Measurements from ENCODE around the gene UIMC1. TPM values are rescaled to one million over a fixed set of nuclear protein-coding genes. Genes with fewer than 3 reads are reported as not detected.

UIMC1 gene
- total and polyA plus RNA-seq, 11 donors: 14.8 to 40.2 (median 31.9) TPM

DNA sequence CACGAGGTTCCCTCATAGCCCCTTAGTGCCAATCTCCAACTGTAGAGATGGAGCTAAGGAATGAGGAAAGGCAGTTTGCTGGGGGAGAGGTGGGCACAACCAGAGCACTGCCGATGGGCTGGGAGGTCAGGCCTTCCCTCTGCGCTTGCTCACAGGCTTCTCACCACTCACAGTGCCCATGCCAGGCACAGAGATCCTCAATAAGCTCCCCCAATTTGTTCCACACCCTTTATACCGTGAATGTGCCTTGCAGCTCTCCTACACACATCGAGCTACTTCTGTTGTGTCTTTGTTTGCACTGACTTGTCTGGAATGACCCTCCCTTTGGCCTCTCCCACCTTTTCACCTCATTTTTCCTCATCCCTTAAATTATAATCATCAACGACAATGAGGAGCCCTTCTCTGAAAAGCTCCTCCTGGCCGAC, 105.8 kb downstream of the UIMC1 start:
- TF ChIP-seq, protein P1, sequence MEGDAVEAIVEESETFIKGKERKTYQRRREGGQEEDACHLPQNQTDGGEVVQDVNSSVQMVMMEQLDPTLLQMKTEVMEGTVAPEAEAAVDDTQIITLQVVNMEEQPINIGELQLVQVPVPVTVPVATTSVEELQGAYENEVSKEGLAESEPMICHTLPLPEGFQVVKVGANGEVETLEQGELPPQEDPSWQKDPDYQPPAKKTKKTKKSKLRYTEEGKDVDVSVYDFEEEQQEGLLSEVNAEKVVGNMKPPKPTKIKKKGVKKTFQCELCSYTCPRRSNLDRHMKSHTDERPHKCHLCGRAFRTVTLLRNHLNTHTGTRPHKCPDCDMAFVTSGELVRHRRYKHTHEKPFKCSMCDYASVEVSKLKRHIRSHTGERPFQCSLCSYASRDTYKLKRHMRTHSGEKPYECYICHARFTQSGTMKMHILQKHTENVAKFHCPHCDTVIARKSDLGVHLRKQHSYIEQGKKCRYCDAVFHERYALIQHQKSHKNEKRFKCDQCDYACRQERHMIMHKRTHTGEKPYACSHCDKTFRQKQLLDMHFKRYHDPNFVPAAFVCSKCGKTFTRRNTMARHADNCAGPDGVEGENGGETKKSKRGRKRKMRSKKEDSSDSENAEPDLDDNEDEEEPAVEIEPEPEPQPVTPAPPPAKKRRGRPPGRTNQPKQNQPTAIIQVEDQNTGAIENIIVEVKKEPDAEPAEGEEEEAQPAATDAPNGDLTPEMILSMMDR (IDR thresholded peaks at IDR 0.05): no peak
- no peak for TF ChIP-seq POLR2A (IDR thresholded peaks at IDR 0.05)
- Histone ChIP-seq H3K27ac (peak overlapping the region in 1 of 12 donors; percentile 83), H3K27me3 (no peaks in the 10 kb centered on the region), H3K4me3 (no peak overlapping the region), H3K4me1 (peaks cover 0 to 75% (median 2%) of the 10 kb centered on the region in 12 donors), H3K9me3 (no peaks in the 10 kb centered on the region), H3K36me3 (peaks cover 0 to 40% (median 32%) of the 10 kb centered on the region in 9 donors)
- DNase-seq: no peak
- intact Hi-C loops (cut with DNase I): no loop called here
- no peak for ATAC-seq
- WGBS, 4 donors: 85 to 86% (median 85%) methylated on average over 6 to 7 of the region's 7 CpGs

DNA sequence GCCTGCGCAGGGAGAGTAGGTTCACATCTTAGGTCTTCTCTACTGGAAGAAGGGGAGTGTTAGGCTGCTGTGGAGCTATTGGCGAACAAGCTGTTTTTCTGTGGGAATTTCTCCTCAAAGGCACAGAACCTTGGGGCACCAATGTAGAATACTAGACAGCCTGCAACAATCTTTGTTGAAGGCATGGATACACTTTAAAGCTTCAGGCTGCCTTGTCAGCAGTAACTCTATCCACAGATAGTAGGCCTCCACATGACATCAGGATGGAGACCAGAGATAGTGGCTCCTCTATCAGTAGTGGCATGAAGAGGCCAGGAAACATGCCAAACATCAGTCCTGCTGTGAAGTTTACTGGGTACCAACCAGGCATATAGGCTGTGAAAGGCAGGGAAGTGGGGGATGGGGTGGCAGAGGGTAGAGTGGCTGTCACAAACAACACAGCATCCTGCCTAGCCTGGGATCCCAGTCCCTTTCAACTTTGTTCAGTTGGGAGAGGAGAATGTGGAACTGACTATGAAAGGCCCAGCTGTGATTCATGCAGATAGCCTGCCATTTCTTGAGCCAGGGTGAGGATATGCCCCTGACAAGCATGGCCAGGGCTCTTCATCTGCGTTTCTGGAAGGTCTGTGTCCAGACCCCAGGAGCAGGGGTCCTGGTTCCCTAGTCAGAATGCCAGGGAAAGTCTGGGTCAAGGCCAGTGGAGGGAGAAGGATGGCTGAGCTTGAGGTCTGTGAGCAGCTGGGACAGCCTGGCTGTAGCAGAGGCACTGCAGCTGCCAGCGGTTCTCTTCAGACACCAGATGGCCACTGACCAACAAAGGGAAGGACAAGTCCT, 106.4 kb downstream of the UIMC1 start:
- DNase-seq (no peak), ATAC-seq (no peak)
- H3K36me3 ChIP-seq: peaks cover 0 to 34% (median 26%) of the 10 kb centered on the region in 9 donors
- H3K4me1 ChIP-seq: peaks cover 0 to 81% (median 2%) of the 10 kb centered on the region in 12 donors
- TF ChIP-seq, protein P1 (IDR thresholded peaks at IDR 0.05): no peak
- no peak for TF ChIP-seq POLR2A (IDR thresholded peaks at IDR 0.05)
- WGBS, 4 donors: 85 to 96% (median 90%) methylated on average over 2 to 4 of the region's 4 CpGs
- H3K4me3 ChIP-seq: peak overlapping the region in 1 of 12 donors; percentile 63
- intact Hi-C loops (cut with DNase I): no loop called here
- H3K9me3 ChIP-seq: no peaks in the 10 kb centered on the region
- H3K27ac ChIP-seq: peak overlapping the region in 2 of 12 donors; percentile 10 to 83
- no peaks in the 10 kb centered on the region for H3K27me3 ChIP-seq

DNA sequence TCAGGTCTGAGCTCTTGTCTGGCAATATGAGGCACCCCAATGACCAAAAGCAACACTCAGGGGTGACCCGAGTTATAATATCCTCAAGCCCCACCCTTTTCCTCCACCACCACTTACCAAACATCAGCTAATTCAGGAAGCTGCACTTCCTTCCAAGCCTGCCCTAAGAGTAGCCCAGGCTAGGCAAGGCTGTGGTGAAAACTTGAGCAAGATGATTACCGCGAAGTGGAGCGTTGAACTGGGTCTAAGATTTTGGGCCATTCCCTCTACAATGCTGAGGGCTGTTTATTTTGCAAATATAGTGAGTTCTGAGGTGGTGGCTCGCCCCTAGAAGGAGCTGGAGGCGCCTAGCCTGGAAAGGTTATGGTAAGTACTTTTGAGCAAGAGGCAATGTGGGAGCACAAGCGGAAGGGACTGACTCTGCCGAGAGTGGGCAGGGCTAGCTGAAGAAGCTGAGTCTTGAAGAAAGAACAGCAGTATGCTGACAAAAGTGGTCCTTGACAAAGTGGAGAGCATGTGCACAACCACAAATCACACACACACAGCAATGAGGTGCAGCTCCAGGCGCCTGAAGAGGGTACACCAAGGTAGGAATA, 107.2 kb downstream of the UIMC1 start, which contains the start of gene HK3:
TSS of gene HK3 (minus strand) at position 51 of the 596 bp plus-strand sequence. CDS start 3,187 bp downstream, outside the sequence.
- peak within 1 kb of the TSS in 5 of 12 donors; percentile 1 to 63 (median 30) for H3K4me3 ChIP-seq
- 61 to 79% (median 69%) methylated on average over 8 to 9 of the region's 9 CpGs for WGBS, 4 donors
- no peaks in the 10 kb centered on the region for H3K27me3 ChIP-seq
- peak in 3 of 4 donors; percentile 50 to 72 (median 66) for ATAC-seq
- no peaks in the 10 kb centered on the region for H3K9me3 ChIP-seq
- H3K36me3 ChIP-seq: peaks cover 0 to 26% (median 18%) of the 10 kb centered on the region in 9 donors
- peaks cover 0 to 89% (median 2%) of the 10 kb centered on the region in 12 donors for H3K4me1 ChIP-seq
- intact Hi-C loops (cut with DNase I): no loop called here
- peak in 1 of 5 donors; percentile 38 for DNase-seq
- H3K27ac ChIP-seq: peak within 1 kb of the TSS in 3 of 12 donors; percentile 10 to 83 (median 45)
- TF ChIP-seq, protein P1 (IDR thresholded peaks at IDR 0.05): no peak
- TF ChIP-seq POLR2A (IDR thresholded peaks at IDR 0.05): no peak

DNA sequence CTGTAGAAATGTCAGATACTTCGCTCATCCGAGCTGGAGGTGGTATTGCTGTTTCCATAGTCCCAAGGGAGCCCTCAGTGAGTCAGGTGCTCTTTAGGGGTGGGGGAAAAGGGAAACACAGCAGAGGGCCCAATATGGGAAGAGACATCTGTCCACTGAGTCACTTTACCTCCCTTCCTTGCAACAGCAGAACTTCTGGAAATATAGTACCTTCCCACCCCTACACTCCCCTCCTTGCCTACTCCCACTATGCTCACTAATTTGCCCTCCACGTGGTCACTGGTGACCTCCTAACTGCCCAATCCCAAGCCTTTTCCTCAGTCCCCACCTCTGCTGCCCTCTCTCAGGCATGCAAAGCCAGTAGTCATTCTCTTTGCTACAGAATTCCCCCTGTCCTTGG, 109.3 kb downstream of the UIMC1 start:
- peaks cover 0 to 80% (median 2%) of the 10 kb centered on the region in 12 donors for H3K4me1 ChIP-seq
- H3K4me3 ChIP-seq: peak overlapping the region in 1 of 12 donors; percentile 63
- WGBS, 4 donors: 56 to 63% (median 61%) methylated on average over 3 of the region's 3 CpGs
- intact Hi-C loops (cut with DNase I): no loop called here
- peaks cover 0 to 5% (median 0%) of the 10 kb centered on the region in 9 donors for H3K36me3 ChIP-seq
- TF ChIP-seq, protein P1 (IDR thresholded peaks at IDR 0.05): no peak
- no peak for TF ChIP-seq POLR2A (IDR thresholded peaks at IDR 0.05)
- DNase-seq (no peak), ATAC-seq (no peak)
- H3K27ac ChIP-seq: peak overlapping the region in 1 of 12 donors; percentile 83
- H3K9me3 ChIP-seq: no peaks in the 10 kb centered on the region
- peaks cover 0 to 5% (median 0%) of the 10 kb centered on the region in 9 donors for H3K27me3 ChIP-seq
